ENCODE results near the gene PGAM5. TPM values are rescaled to one million over a fixed set of nuclear protein-coding genes. Genes with fewer than 3 reads are reported as not detected.
"Not testable (repeated sequence)": the region's sequence is repeated elsewhere in the genome, so short reads cannot be mapped to it uniquely, and the experiment has no call there.

PGAM5 gene
- total and polyA plus RNA-seq, 4 donors, result 11.0 to 32.4 (median 23.1) TPM

DNA sequence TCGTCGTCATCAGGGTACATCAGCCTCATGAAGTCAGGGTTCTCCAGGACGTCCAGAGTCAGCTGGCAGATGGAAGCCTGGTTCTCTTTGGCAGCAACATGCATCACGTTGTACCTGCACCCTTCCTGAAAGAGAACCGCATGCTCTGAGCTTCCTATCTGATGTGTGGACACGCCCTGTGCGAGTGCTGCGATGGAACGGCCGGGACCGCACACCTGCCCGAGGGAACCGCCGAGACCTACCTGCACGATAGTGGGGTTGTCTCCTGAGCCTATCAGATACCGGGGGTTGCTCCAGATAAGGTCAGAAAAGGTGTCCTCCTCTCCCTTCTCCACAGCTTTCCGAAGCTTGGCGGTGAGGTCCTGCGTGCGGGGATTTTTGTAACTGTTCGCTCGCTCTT is 37.3 kb downstream of the PGAM5 start:
- Histone ChIP-seq H3K4me1 (ENCODE audit: control insufficient read depth in 5 of 5, insufficient read depth in 5 of 5, low read length in 5 of 5) (no peaks in the 10 kb centered on the region), H3K9me3 (ENCODE audit: control insufficient read depth in 4 of 4, insufficient read depth in 3 of 4, low read length in 3 of 4) (no peaks in the 10 kb centered on the region), H3K27me3 (ENCODE audit: control insufficient read depth in 3 of 3, insufficient read depth in 3 of 3, low read length in 2 of 3) (no peaks in the 10 kb centered on the region), H3K9ac (ENCODE audit: insufficient read depth in 1 of 2, low read length in 2 of 2) (no peak overlapping the region), H3K27ac (ENCODE audit: low read depth in 1 of 2, low read length in 1 of 2) (no peak overlapping the region), H3K36me3 (ENCODE audit: control insufficient read depth in 4 of 4, insufficient read depth in 4 of 4, low read length in 4 of 4) (peaks cover 21 to 61% (median 41%) of the 10 kb centered on the region in 4 donors), H3K4me3 (no peak overlapping the region)
- DNase-seq (no peak), ATAC-seq (ENCODE audit: insufficient read depth, low FRiP score) (no peak)
- 96 to 98% methylated on average over 22 of the region's 22 CpGs for WGBS, 2 donors
- TF ChIP-seq, protein P1, sequence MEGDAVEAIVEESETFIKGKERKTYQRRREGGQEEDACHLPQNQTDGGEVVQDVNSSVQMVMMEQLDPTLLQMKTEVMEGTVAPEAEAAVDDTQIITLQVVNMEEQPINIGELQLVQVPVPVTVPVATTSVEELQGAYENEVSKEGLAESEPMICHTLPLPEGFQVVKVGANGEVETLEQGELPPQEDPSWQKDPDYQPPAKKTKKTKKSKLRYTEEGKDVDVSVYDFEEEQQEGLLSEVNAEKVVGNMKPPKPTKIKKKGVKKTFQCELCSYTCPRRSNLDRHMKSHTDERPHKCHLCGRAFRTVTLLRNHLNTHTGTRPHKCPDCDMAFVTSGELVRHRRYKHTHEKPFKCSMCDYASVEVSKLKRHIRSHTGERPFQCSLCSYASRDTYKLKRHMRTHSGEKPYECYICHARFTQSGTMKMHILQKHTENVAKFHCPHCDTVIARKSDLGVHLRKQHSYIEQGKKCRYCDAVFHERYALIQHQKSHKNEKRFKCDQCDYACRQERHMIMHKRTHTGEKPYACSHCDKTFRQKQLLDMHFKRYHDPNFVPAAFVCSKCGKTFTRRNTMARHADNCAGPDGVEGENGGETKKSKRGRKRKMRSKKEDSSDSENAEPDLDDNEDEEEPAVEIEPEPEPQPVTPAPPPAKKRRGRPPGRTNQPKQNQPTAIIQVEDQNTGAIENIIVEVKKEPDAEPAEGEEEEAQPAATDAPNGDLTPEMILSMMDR (IDR thresholded peaks at IDR 0.05; ENCODE audit: control extremely low read depth, extremely low read depth), result no peak

DNA sequence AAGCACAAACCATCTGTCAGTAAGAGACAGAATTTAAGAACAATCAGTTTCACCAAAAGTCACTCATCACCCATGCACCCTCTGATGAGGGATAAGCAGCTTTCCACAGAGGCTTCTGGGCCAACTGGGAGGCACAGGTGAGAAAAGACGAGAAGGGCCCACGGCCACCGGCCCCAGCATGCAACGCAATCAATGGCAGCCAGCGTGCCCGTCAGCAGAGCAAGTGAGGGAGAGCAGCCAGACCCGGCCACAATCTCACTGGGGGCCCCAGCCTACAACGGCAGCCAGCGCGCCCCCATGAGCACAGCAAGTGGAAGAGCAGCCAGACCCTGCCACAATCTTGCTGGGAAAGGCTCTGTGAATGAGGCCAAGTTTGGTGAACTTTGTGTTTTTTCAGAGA is 37.7 kb downstream of the PGAM5 start:
- H3K4me1 ChIP-seq (ENCODE audit: control insufficient read depth in 5 of 5, insufficient read depth in 5 of 5, low read length in 5 of 5), result no peaks in the 10 kb centered on the region
- no peaks in the 10 kb centered on the region for H3K27me3 ChIP-seq (ENCODE audit: control insufficient read depth in 3 of 3, insufficient read depth in 3 of 3, low read length in 2 of 3)
- H3K36me3 ChIP-seq (ENCODE audit: control insufficient read depth in 4 of 4, insufficient read depth in 4 of 4, low read length in 4 of 4), result peaks cover 21 to 65% (median 41%) of the 10 kb centered on the region in 4 donors
- TF ChIP-seq, protein P1 (IDR thresholded peaks at IDR 0.05; ENCODE audit: control extremely low read depth, extremely low read depth), result no peak
- ATAC-seq (ENCODE audit: insufficient read depth, low FRiP score) (no peak), DNase-seq (no peak)
- no peak overlapping the region for H3K4me3 ChIP-seq
- H3K27ac ChIP-seq (ENCODE audit: low read depth in 1 of 2, low read length in 1 of 2), result no peak overlapping the region
- H3K9ac ChIP-seq (ENCODE audit: insufficient read depth in 1 of 2, low read length in 2 of 2), result no peak overlapping the region
- no peaks in the 10 kb centered on the region for H3K9me3 ChIP-seq (ENCODE audit: control insufficient read depth in 4 of 4, insufficient read depth in 3 of 4, low read length in 3 of 4)
- 91 to 94% methylated on average over 10 of the region's 10 CpGs for WGBS, 2 donors

GRCh38 chr12:132753670-132754069 is 43.0 kb downstream of the PGAM5 start:
- not testable (repeated sequence) for ATAC-seq (ENCODE audit: insufficient read depth, low FRiP score); H3K9ac ChIP-seq (ENCODE audit: insufficient read depth in 1 of 2, low read length in 2 of 2); H3K27ac ChIP-seq (ENCODE audit: low read depth in 1 of 2, low read length in 1 of 2); H3K4me1 ChIP-seq (ENCODE audit: control insufficient read depth in 5 of 5, insufficient read depth in 5 of 5, low read length in 5 of 5); H3K9me3 ChIP-seq (ENCODE audit: control insufficient read depth in 4 of 4, insufficient read depth in 3 of 4, low read length in 3 of 4); H3K4me3 ChIP-seq; H3K27me3 ChIP-seq (ENCODE audit: control insufficient read depth in 3 of 3, insufficient read depth in 3 of 3, low read length in 2 of 3); DNase-seq
- peaks cover 21 to 35% (median 26%) of the 10 kb centered on the region in 4 donors for H3K36me3 ChIP-seq (ENCODE audit: control insufficient read depth in 4 of 4, insufficient read depth in 4 of 4, low read length in 4 of 4)
- 98 to 99% methylated on average over 7 of the region's 7 CpGs for WGBS, 2 donors

DNA sequence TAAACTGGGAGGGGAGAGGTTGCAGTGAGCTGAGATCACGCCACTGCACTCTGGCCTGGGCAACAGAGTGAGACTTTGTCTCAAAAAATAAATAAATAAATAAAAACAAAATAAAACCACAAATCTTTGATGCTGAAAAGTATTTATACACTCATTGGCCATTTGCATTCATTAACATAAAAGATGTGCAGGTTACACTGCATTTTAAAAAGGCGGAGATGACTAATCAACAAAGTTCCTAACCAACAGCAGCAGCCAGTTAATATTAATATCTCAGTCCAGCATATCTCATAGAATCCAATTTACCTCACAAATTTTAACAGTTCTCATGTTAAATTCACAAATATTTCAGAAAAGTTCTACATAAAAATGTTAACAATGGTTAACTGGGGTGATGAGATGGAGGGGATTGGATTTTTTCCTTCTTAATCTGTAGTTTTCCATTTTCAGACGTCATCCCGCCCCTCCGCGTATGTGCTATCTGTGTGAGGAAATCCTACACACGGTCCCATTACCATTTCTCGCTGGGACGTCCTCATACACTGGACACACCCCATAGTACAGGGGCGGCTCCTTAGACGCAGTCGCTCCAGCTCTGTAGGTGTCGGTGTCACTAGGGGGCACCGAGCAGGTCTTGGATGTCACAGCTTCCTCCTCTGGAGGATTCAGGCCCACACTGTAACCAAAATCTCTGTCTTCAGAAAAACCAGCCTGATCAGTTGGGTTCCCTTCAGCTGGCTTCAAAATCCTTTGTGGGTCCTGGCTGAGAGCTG is 43.7 kb downstream of the PGAM5 start:
- no peaks in the 10 kb centered on the region for H3K4me1 ChIP-seq (ENCODE audit: control insufficient read depth in 5 of 5, insufficient read depth in 5 of 5, low read length in 5 of 5)
- TF ChIP-seq, protein P1 (IDR thresholded peaks at IDR 0.05; ENCODE audit: control extremely low read depth, extremely low read depth), result no peak
- no peak overlapping the region for H3K27ac ChIP-seq (ENCODE audit: low read depth in 1 of 2, low read length in 1 of 2)
- H3K36me3 ChIP-seq (ENCODE audit: control insufficient read depth in 4 of 4, insufficient read depth in 4 of 4, low read length in 4 of 4), result peaks cover 21 to 31% (median 24%) of the 10 kb centered on the region in 4 donors
- no peaks in the 10 kb centered on the region for H3K9me3 ChIP-seq (ENCODE audit: control insufficient read depth in 4 of 4, insufficient read depth in 3 of 4, low read length in 3 of 4)
- no peak for DNase-seq
- H3K4me3 ChIP-seq, result no peak overlapping the region
- WGBS, 2 donors, result 75 to 84% methylated on average over 14 of the region's 14 CpGs
- no peak for ATAC-seq (ENCODE audit: insufficient read depth, low FRiP score)
- no peak overlapping the region for H3K9ac ChIP-seq (ENCODE audit: insufficient read depth in 1 of 2, low read length in 2 of 2)
- no peaks in the 10 kb centered on the region for H3K27me3 ChIP-seq (ENCODE audit: control insufficient read depth in 3 of 3, insufficient read depth in 3 of 3, low read length in 2 of 3)

- not testable (repeated sequence) for H3K36me3 ChIP-seq (ENCODE audit: control insufficient read depth in 4 of 4, insufficient read depth in 4 of 4, low read length in 4 of 4); ATAC-seq (ENCODE audit: insufficient read depth, low FRiP score)
- WGBS, 2 donors, result 87 to 90% methylated on average over 27 to 28 of the region's 28 CpGs
Measured at GRCh38 chr12:132758825-132759224, 48.2 kb downstream of the PGAM5 start.

More at GRCh38 chr12:132758825-132759224, 48.2 kb downstream of the PGAM5 start:
- not testable (repeated sequence) for H3K4me3 ChIP-seq; H3K9me3 ChIP-seq (ENCODE audit: control insufficient read depth in 4 of 4, insufficient read depth in 3 of 4, low read length in 3 of 4); H3K27me3 ChIP-seq (ENCODE audit: control insufficient read depth in 3 of 3, insufficient read depth in 3 of 3, low read length in 2 of 3); H3K9ac ChIP-seq (ENCODE audit: insufficient read depth in 1 of 2, low read length in 2 of 2); H3K27ac ChIP-seq (ENCODE audit: low read depth in 1 of 2, low read length in 1 of 2); H3K4me1 ChIP-seq (ENCODE audit: control insufficient read depth in 5 of 5, insufficient read depth in 5 of 5, low read length in 5 of 5); DNase-seq
